ENCODE data around the gene MAOB.

The MAOB gene

DNA sequence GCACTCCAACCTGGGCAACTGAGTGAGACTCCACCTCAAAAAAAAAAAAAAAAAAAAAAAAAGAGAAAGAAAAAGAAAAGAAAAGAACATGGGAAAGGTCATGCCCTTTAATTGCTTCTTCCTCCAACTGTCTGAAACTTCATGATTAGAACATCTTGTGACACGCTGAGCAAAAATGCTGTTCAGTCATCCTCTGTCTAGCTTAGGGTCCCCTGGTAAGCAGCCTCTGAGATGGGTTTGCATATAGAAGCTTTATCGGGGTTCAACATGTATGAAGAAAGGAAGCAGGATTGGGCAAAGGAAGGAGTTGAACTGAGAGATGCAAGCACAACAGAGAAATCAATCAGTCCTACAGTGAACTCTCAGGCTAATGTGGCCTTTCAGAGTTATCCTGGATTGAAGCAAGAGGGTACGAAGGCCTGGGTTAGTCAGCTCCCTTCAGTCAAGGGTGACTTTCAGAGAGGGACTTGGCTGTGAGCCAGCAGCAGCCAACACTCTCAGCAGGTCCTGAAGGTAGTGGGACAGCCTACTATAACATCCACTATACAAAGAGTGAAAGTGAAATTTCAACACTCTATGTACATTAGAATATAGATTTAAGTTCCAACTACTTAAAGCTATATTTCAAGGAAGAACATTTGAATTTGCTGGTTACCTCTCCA, 11.4 kb downstream of the MAOB start:
- H3K4me3 ChIP-seq (ENCODE audit: low read depth, low read length): no peak overlapping the region
- TF ChIP-seq, protein P1, sequence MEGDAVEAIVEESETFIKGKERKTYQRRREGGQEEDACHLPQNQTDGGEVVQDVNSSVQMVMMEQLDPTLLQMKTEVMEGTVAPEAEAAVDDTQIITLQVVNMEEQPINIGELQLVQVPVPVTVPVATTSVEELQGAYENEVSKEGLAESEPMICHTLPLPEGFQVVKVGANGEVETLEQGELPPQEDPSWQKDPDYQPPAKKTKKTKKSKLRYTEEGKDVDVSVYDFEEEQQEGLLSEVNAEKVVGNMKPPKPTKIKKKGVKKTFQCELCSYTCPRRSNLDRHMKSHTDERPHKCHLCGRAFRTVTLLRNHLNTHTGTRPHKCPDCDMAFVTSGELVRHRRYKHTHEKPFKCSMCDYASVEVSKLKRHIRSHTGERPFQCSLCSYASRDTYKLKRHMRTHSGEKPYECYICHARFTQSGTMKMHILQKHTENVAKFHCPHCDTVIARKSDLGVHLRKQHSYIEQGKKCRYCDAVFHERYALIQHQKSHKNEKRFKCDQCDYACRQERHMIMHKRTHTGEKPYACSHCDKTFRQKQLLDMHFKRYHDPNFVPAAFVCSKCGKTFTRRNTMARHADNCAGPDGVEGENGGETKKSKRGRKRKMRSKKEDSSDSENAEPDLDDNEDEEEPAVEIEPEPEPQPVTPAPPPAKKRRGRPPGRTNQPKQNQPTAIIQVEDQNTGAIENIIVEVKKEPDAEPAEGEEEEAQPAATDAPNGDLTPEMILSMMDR (IDR thresholded peaks at IDR 0.05; ENCODE audit: low read depth, low read length): no peak

- TF ChIP-seq, protein P1 (IDR thresholded peaks at IDR 0.05; ENCODE audit: low read depth, low read length): no peak
These were observed 12.2 kb downstream of the MAOB start for GRCh38 chrX:43870011-43870410.

GRCh38 chrX:43868791-43869190, 13.5 kb downstream of the MAOB start:
- H3K4me3 ChIP-seq (ENCODE audit: low read depth, low read length): no peak overlapping the region

More at GRCh38 chrX:43870011-43870410, 12.2 kb downstream of the MAOB start:
- H3K4me3 ChIP-seq (ENCODE audit: low read depth, low read length): no peak overlapping the region

DNA sequence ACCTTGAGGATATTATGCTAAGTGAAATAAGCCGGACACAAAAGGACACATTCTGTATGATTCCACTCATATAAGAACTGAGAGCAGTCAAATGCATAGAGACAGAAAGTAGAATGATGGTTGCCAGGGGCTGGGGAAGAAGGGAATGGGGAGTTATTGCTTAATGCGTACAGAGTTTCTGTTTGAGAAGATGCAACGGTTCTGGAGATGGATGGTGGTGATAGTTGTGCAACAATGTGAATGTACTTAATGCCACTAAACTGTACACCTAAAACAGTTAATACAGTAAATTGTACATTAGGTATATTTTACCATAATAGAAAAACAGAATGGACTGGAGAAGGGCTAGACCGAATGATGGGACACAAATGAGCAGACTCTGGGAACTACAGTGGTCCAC, 15.8 kb downstream of the MAOB start:
- TF ChIP-seq, protein P1 (IDR thresholded peaks at IDR 0.05; ENCODE audit: low read depth, low read length): no peak
- no peak overlapping the region for H3K4me3 ChIP-seq (ENCODE audit: low read depth, low read length)

More at GRCh38 chrX:43868791-43869190, 13.5 kb downstream of the MAOB start:
- TF ChIP-seq, protein P1 (IDR thresholded peaks at IDR 0.05; ENCODE audit: low read depth, low read length): no peak

DNA sequence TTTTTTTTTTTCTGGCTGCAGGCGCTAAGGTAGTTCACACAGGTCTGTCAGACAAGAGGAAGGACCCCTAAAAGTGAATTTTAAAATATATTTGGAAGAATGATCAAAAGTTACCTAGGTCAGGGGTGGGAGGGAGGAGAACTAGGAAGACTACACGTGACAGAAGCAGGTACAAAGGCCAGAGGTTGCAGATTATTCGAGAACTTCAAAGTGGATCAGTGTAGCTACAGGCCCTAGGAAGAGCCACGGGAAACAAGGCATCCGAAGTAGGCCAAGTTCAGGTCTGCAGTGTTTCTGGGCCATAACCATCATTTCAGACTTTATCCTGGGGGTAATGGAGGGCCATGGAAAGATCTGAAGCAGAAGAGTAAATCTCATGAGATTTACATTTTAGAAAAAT, 16.5 kb downstream of the MAOB start:
- H3K4me3 ChIP-seq (ENCODE audit: low read depth, low read length): no peak overlapping the region
- TF ChIP-seq, protein P1 (IDR thresholded peaks at IDR 0.05; ENCODE audit: low read depth, low read length): no peak

GRCh38 chrX:43862434-43862833, 19.8 kb downstream of the MAOB start:
- TF ChIP-seq, protein P1 (IDR thresholded peaks at IDR 0.05; ENCODE audit: low read depth, low read length): no peak
- H3K4me3 ChIP-seq (ENCODE audit: low read depth, low read length): no peak overlapping the region

GRCh38 chrX:43861750-43862149, 20.5 kb downstream of the MAOB start:
- no peak overlapping the region for H3K4me3 ChIP-seq (ENCODE audit: low read depth, low read length)
- TF ChIP-seq, protein P1 (IDR thresholded peaks at IDR 0.05; ENCODE audit: low read depth, low read length): no peak
